Neural progenitor cell (in vitro differentiated cells): ENCODE data around the gene GNAT3.

Experiments used
- CTCF ChIP-seq: fragments of 200-600 bp; sonication (generic); IDR thresholded peaks from 2 replicates; pipeline ENCODE4 v1.5.1; 2017; ENCODE audit warnings: antibody characterized with exemption, mild to moderate bottlenecking
- EZH2phosphoT487 ChIP-seq: fragments of 200-600 bp; sonication (generic); IDR thresholded peaks from 2 replicates; pipeline ENCODE4 v1.6.1; 2017; ENCODE audit warnings: antibody characterized with exemption

- TF ChIP-seq CTCF: no peak
- no peak for TF ChIP-seq EZH2phosphoT487
Observed at GRCh38 chr7:80478683-80479082, 33.2 kb downstream of the GNAT3 start.
